KG1 (cell line): ENCODE measurements around the gene WASL.
"Not testable (repeated sequence)": the region's sequence is repeated elsewhere in the genome, so short reads cannot be mapped to it uniquely, and the experiment has no call there.

Experiments used
- DNase-seq: peaks from one replicate; lab custom pipeline; 2025; lab: John Stamatoyannopoulos, UW

The WASL gene

DNA sequence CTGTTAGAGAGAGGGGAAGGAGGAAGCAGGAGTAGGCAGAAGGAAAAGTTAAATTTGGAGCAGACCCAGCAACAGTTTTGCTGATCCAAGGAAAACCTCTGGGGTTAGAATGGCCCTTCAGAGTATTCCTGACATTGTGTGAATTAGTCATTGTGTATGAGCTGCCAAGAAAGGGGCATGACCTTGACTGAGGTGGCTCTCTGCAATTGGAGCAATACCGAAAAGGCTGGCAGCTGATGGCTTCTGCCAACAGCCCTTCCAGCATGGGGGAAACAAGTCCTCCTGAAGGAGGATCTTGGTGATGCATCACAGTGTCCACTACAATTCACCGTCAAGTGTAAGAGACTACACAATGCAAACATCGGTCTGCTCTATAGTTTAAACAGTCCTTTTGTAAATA is 20.6 kb upstream of the WASL start:
- DNase-seq: no peak

DNA sequence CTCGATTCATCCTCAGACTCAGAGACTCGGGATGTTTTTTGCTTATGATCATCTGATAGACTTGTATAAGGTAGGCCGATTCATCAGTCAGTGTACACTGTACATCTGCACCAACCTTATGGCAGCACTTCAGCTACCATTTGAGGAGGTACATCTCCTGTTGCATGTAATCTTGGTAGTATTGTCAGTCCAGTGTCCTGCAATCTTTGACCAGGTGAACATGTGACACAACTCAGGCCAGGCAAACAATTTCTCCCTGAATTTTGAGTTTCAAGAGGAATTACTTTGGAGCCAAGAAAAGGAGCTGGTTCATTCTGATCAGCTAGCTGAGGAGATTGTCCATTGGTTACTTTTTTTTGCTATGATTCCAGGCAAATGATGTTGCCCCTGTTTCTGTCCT is 19.7 kb upstream of the WASL start:
- no peak for DNase-seq

GRCh38 chr7:123763191-123763661 is 14.4 kb upstream of the WASL start:
- no peak for DNase-seq

GRCh38 chr7:123761729-123762128 is 12.9 kb upstream of the WASL start:
- no peak for DNase-seq

GRCh38 chr7:123757095-123757494 is 8.3 kb upstream of the WASL start:
- no peak for DNase-seq

DNA sequence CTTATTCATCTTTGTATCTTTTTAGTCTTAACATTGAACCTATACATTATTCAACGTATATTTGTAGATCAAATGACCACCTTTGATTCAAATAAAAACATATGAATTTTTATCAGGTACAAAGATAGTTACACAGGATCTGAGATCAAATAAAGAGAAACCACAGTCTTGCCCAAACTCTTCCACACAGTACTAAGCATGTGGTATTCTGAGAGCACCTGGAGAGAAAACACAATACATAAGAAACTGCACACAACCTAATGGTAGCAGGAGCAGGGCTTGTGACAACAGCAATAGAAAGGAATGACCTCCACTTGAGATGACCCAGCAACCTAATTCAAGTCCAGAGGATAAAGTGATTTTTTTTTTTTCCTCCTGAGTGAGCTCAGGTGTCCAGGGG is 6.5 kb upstream of the WASL start:
- no peak for DNase-seq

DNA sequence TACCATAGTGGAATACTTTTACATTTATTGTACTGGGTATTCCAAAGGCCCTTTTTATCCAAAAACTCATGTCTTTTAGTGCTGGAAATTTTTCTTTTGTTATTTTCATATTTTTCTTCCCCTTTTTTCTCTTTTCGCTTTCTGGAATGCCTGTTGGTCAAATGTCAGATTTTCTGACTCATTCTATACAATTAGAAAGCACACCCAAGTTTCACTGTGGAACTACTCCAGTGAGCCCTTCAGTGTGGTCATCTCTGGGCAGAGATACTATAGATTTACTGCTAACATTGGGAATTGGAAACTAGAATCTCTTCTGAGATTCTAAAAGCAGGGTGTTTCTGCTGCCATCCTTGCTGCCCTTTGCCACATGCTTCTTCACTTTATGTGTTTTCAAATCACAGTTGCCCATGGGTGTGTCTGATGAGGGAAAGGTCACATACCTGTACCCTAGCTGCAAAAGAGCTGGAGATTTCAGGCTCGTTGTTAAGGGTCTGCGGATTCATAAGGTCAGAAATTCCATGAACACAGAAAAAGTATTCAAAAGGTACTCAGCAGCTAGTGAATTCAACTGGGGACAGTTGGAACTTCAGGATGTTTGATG is 5.6 kb upstream of the WASL start:
- no peak for DNase-seq

DNA sequence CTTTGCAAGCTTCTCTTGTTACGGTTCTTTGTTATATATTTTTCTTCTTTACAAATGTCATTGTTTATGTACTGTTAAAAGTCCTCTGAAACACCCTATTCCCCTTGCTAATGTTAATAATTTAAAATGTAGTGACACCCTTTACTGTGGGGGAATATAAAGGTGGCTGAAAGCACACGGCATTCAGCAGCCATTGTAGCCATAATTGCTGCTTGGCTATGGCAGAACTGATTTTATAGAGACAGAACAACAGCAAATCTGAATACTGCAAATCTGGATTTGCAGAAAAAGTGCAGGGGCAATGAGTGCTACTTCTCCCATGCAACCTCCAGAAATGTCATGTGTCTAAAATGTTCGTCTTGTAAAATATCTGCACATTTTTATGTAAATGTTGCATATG is 3.7 kb upstream of the WASL start:
- DNase-seq: no peak

- DNase-seq: no peak
These were observed 3.0 kb upstream of the WASL start for GRCh38 chr7:123751821-123752220.

DNA sequence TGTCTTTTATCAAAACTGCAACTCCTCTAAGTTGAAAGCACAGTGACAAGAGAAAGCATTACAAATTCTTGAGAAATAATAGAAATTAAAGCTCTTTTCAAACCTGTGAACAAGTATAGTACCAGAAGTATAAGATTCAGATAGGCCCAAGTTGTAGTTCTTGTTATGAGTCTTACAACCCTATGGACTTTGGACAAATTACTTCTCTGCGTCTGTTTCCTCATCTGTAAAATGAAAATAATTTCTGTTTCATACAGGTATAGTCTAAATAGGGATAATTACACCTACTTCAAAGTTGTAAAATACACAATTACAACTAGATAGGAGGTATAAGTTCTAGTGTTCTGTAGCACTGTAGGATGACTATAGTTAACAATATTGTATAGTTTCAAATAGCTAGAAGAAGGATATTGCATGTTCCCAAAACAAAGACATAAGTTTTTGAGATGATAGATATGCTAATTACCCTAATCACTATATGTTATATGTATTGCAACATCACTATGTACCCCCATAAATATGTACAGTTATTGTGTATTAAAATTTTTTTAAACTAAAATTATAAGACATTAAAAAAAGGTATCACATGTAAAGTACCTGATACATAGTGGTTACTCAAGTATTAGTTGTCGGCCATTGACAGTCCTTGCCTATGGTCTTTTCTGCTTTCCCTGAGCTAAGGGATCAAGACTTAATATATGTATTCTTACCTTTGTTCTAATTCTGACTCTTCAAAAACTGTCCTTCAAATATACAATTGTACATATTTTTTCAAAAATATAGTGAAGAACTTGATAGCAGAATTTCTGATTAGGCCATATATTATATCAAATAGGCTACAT is 1.8 kb upstream of the WASL start:
- no peak for DNase-seq

DNA sequence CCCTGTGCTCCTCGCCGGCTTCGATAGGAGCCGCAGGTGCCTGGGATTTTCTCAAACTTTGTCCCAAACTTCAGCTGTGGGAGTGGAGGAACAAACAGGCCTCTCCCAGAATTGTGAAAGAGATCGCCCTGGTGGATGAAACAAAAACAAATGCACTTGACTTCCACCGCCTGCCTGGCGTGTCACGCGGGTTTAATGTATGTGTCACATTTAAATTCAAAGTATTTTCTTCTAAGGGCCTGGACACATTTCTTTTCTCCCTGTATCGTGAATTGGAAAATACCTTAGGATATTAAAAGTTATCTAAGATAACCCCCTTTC is 694 bp upstream of the WASL start:
- peak; percentile 78 for DNase-seq

GRCh38 chr7:123748171-123748733 is 551 bp downstream of the WASL start:
- DNase-seq: no peak

DNA sequence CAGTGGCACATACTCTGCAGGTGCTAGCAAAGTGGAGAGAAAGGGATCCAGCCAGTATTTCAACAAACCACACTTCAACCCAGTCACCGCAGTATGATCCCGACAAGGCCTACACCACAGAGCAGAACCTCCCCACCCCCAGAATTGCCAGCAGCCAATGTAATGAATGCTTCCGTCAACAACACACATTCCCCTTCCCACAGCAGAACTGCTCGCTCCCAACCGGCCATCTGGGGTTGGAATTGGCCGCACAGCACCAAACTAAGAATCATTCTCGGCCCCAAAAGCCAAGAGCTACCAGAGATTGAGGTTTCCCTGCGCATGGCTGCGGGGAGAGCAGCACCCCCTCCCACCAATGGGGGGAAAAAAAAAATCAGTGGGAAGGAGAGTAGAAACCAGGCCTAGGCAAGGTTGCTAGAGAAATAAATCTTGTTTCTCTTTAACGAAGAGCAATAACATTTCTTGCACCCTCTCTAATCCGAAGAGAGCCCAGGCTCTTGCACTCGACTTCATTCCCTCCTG is 1.1 kb downstream of the WASL start:
- DNase-seq: no peak

DNA sequence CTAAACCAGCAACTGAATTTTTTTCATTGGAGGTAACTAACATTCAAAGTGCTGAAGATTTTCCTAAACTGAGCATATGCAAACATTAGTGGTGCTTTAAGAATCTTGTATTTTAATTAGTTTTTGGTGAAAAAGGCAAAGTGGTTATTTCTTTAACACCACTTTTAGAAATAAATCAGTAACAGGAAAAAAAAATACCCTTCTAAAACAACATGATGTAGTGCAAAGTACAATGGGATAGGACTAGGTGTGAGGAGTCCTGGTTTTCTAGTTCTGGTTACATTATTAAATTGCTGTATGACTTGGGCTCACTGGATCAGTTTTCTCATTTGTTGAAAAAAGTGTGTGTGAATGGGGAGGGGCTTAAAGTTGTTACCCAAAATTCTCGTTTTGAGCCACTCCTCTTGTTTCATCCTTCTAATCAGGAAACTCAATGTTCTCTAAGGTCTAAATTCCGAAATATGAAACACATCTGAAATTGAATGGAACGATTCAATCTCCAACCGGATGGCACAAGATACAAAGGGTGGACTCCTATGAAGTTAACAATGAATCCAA is 1.8 kb downstream of the WASL start:
- DNase-seq: no peak

GRCh38 chr7:123746055-123746454 is 2.7 kb downstream of the WASL start:
- no peak for DNase-seq

DNA sequence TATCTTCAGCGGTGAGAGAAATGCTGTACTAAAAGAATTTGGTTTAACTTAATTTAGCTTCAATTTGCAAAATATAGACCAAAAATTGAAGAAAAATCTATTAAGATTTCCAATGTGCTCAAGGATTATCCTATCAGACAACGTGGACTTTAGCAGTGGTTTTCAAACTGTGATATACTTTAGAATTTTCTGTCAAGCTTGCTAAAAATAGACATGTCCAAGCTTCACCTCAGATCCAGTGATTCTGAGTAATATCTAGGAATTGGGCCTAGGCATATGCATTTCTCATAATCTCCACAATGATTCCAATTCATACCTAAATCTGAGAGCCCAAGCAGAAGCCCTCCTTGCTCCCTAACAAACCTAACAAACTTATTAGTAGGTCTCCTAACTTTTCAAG is 3.4 kb downstream of the WASL start:
- DNase-seq: no peak

DNA sequence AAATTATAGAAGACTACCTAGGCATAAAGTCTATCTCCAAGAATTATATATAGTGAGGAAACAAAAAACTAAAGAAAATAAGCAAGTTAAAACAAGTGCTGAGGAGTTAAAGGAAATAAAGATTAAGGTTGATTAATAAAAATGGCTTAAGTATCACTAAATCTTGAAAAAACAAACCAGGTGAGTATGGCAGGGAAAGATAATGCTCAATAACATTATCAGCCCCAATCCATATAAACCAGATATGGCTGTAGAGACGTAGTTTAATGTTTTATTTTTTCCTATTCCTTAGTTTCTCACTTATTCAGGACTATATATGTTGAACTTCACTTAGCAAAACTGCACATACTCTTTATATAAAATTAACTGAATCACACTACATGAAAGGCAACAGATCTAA is 4.4 kb downstream of the WASL start:
- DNase-seq: no peak

GRCh38 chr7:123741940-123742339 is 6.9 kb downstream of the WASL start:
- DNase-seq: no peak

GRCh38 chr7:123738808-123739207 is 10.0 kb downstream of the WASL start:
- no peak for DNase-seq

- DNase-seq: no peak
These were observed 10.4 kb downstream of the WASL start for GRCh38 chr7:123738356-123738755.

DNA sequence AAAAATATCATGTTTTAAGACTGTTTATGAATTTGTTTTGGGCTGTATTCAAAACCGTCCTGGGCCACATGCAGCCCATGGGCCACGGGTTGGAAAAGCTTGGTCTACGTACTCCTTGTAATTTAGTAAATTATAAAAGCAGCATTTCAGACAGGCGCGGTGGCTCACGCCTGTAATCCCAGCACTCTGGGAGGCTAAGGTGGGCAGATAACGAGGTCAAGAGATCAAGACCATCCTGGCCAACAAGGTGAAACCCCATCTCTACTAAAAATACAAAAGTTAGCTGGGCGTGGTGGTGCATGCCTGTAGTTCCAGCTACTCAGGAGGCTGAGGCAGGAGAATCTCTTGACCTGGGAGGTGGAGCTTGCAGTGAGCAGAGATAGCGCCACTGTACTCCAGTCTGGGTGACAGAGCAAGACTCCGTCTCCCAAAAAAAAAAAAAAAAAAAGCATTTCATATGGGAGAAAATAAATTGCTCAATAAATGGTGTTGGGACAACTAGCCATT is 11.6 kb downstream of the WASL start:
- DNase-seq: not testable (repeated sequence)

- DNase-seq: no peak
These were observed 13.3 kb downstream of the WASL start for GRCh38 chr7:123735539-123735938.

GRCh38 chr7:123734498-123734897 is 14.3 kb downstream of the WASL start:
- DNase-seq: no peak
